Body of pancreas (tissue), 4 donors: Measurements from ENCODE around the gene PDE4A.

Experiments
- CTCF ChIP-seq, 7 experiments: fragments of 450-650 bp in 4 of 7; fragments of 200-600 bp in 3 of 7; sonication (generic) in 3 of 7; IDR thresholded peaks; one replicate each; pipeline ENCODE4 v1.5.1; 2016 to 2019; ENCODE audit warnings: antibody characterized with exemption in 7 of 7
- POLR2A ChIP-seq, 3 donors: fragments of 450-650 bp; IDR thresholded peaks; one replicate each; pipeline ENCODE4 v1.6.1; 2016; ENCODE audit warnings: antibody characterized with exemption in 3 of 3, mild to moderate bottlenecking in 2 of 3

- TF ChIP-seq CTCF (IDR thresholded peaks at IDR 0.05) (no peak), POLR2A (IDR thresholded peaks at IDR 0.05) (no peak)
Observed at GRCh38 chr19:10399878-10400277, 20.5 kb upstream of the PDE4A start.
